NT2/D1 (cell line): Measurements from ENCODE around the gene SETDB2.

Experiments
- SUZ12 ChIP-seq: IDR thresholded peaks from 2 replicates; pipeline ENCODE4 v1.6.1; 2011; ENCODE audit not compliant: insufficient read length, insufficient read depth; ENCODE audit errors: extremely low read depth
- YY1 ChIP-seq: IDR thresholded peaks from 2 replicates; pipeline ENCODE4 v1.6.1; 2011; ENCODE audit not compliant: insufficient read length, insufficient read depth
- ZNF274 ChIP-seq: IDR thresholded peaks from 2 replicates; pipeline ENCODE4 v1.6.1; 2011; ENCODE audit warnings: mild to moderate bottlenecking, low read depth, low read length

GRCh38 chr13:49409008-49409407 is 35.1 kb upstream of the SETDB2 start:
- no peak for TF ChIP-seq YY1
- TF ChIP-seq ZNF274, result no peak
- TF ChIP-seq SUZ12, result no peak
